MM.1S (cell line): Measurements from ENCODE around the gene WDR5B.

Experiments used
- DNase-seq: peaks from one replicate; pipeline ENCODE4 v3.0.0-alpha.2; 2015
- H2AFZ ChIP-seq: fragments of 300-600 bp; sonication (generic); 2 replicates; pipeline ENCODE4 v1.6.0; 2016; ENCODE audit warnings: antibody characterized with exemption, low read length
- H3F3A ChIP-seq: fragments of 300-600 bp; sonication (generic); 2 replicates; pipeline ENCODE4 v1.6.1; 2016; ENCODE audit warnings: mild to moderate bottlenecking, antibody characterized with exemption, low read length, moderate library complexity, mixed read lengths; ENCODE audit not compliant: insufficient read depth
- H3K27ac ChIP-seq: fragments of 300-600 bp; sonication (generic); 2 replicates; pipeline ENCODE4 v1.5.1; 2016; ENCODE audit warnings: mild to moderate bottlenecking, low read length
- H3K27me3 ChIP-seq: fragments of 300-600 bp; sonication (generic); replicated peaks from 2 replicates; pipeline ENCODE4 v1.6.0; 2016; ENCODE audit warnings: low read length; ENCODE audit not compliant: insufficient read depth
- H3K36me3 ChIP-seq: fragments of 300-600 bp; sonication (generic); replicated peaks from 2 replicates; pipeline ENCODE4 v1.6.1; 2016; ENCODE audit warnings: mild to moderate bottlenecking, low read length, mixed read lengths; ENCODE audit not compliant: insufficient read depth
- H3K4me1 ChIP-seq: fragments of 300-600 bp; sonication (generic); 2 replicates; pipeline ENCODE4 v1.6.1; 2016; ENCODE audit warnings: low read length, mixed read lengths
- H3K4me2 ChIP-seq: fragments of 300-600 bp; sonication (generic); 2 replicates; pipeline ENCODE4 v1.6.0; 2016; ENCODE audit warnings: low read depth, low read length
- H3K4me3 ChIP-seq: fragments of 300-600 bp; sonication (generic); 2 replicates; pipeline ENCODE4 v1.5.1; 2016; ENCODE audit warnings: low read length, mixed read lengths
- H3K79me2 ChIP-seq: fragments of 300-600 bp; sonication (generic); 2 replicates; pipeline ENCODE4 v1.6.1; 2016; ENCODE audit warnings: mixed run types, low read length, mixed read lengths
- H3K9ac ChIP-seq: fragments of 300-600 bp; sonication (generic); 2 replicates; pipeline ENCODE4 v1.6.1; 2016; ENCODE audit warnings: low read length, mixed read lengths
- H3K9me2 ChIP-seq: fragments of 300-600 bp; sonication (generic); replicated peaks from 2 replicates; pipeline ENCODE4 v1.6.1; 2016; ENCODE audit warnings: mild to moderate bottlenecking, low read length, mixed read lengths; ENCODE audit not compliant: insufficient read depth
- H3K9me3 ChIP-seq: fragments of 300-600 bp; sonication (generic); replicated peaks from 2 replicates; pipeline ENCODE4 v1.6.1; 2016; ENCODE audit warnings: mild to moderate bottlenecking, low read length, mixed read lengths; ENCODE audit not compliant: insufficient read depth
- H4K20me1 ChIP-seq: fragments of 300-600 bp; sonication (generic); 2 replicates; pipeline ENCODE4 v1.6.1; 2016; ENCODE audit warnings: mild to moderate bottlenecking, low read length, moderate library complexity, mixed read lengths; ENCODE audit not compliant: insufficient read depth
- EZH2 ChIP-seq: fragments of 300-600 bp; sonication (generic); optimal IDR thresholded peaks from 2 replicates; pipeline ENCODE3; 2017; ENCODE audit warnings: low read depth, mild to moderate bottlenecking, antibody characterized with exemption, low read length, mixed read lengths
- EZH2phosphoT487 ChIP-seq: fragments of 300-600 bp; sonication (generic); IDR thresholded peaks from 2 replicates; pipeline ENCODE4 v1.6.1; 2018; ENCODE audit warnings: antibody characterized with exemption, low read length
- TF ChIP-seq, protein P1 (sequence below): fragments of 300-600 bp; sonication (generic); IDR thresholded peaks from 2 replicates; pipeline ENCODE4 v1.5.1; 2016; ENCODE audit warnings: antibody characterized with exemption, low read length, mixed read lengths

Gene WDR5B

DNA sequence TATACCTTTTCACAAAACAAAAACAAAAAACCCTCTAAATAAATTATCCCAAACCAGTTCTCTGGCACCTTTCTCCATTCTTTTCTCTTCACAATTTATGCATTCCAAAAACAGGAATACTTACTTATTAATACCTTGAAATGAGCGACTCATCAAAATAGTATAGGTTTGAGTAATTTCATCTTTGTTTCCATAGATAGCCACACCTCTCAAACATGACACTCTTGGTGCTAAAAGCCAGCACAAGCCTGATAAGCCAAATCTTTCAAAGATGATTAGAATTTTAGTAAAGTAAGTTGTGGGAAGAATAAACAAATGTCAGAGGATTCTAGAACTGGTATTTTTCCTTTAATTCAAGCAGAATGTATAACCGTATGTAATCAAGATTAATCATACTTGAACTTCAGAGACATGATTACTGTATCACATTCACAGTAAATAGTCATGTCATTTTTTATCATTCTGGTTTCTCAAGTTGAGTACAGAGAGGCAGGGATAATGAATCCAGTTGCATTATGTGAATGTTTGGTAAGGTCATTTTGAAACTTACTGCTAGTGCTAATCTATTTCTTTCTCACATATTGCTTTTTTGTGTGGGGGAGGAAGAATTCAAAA lies 12.1 kb upstream of the WDR5B start:
- Histone ChIP-seq H3K36me3 (peaks cover 3% of the 10 kb centered on the region), H3K9ac (no peak overlapping the region), H3K27ac (no peak overlapping the region), H3F3A (no peaks in the 10 kb centered on the region), H3K27me3 (no peaks in the 10 kb centered on the region), H3K4me1 (no peaks in the 10 kb centered on the region), H3K79me2 (no peaks in the 10 kb centered on the region), H3K4me2 (no peak overlapping the region), H2AFZ (no peak overlapping the region), H3K4me3 (no peak overlapping the region), H4K20me1 (no peaks in the 10 kb centered on the region), H3K9me3 (no peaks in the 10 kb centered on the region), H3K9me2 (no peaks in the 10 kb centered on the region)
- TF ChIP-seq EZH2phosphoT487, result no peak
- no peak for TF ChIP-seq EZH2
- TF ChIP-seq, protein P1, sequence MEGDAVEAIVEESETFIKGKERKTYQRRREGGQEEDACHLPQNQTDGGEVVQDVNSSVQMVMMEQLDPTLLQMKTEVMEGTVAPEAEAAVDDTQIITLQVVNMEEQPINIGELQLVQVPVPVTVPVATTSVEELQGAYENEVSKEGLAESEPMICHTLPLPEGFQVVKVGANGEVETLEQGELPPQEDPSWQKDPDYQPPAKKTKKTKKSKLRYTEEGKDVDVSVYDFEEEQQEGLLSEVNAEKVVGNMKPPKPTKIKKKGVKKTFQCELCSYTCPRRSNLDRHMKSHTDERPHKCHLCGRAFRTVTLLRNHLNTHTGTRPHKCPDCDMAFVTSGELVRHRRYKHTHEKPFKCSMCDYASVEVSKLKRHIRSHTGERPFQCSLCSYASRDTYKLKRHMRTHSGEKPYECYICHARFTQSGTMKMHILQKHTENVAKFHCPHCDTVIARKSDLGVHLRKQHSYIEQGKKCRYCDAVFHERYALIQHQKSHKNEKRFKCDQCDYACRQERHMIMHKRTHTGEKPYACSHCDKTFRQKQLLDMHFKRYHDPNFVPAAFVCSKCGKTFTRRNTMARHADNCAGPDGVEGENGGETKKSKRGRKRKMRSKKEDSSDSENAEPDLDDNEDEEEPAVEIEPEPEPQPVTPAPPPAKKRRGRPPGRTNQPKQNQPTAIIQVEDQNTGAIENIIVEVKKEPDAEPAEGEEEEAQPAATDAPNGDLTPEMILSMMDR, result no peak
- DNase-seq, result no peak

DNA sequence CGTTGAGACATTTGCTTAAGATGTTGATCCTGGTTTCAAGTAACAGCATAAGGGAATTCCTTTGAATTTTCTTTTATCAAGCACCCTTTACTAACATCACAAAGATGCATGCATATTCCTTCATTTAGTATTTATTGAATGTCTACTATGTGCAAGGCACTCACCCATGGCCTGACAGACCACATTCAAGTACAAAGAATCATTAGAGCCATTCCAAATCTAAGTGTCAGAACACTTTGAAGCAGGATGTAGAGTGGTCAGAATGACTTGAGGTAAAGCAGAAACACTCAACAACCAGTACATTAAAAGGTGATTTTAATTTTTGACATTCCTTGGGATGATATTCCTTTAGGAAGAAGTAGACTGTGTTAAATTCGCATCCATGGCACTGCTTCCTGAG lies 6.0 kb upstream of the WDR5B start:
- H3K9me2 ChIP-seq, result no peaks in the 10 kb centered on the region

DNA sequence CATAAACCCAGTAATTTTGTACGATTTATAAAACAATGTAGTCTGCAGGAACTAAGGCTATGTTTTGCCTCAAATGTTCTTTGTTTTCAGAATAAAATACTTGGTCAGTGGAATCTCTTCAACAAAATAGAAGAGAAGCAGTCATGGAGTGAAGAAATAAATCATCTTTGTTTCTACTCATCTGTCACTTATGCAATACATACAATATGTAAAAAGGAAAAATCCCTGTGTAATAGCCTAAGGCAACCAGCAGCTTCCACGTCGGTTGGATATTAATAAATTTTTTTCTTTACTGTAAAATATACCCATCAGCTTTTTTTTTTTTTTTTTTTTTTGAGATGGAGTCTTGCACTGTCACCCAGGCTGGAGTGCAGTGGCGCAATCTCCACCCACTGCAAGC lies 5.2 kb upstream of the WDR5B start:
- Histone ChIP-seq H3F3A (peaks cover 9% of the 10 kb centered on the region; the same call in 1 of the 2 replicates), H3K9me3 (no peaks in the 10 kb centered on the region), H4K20me1 (no peaks in the 10 kb centered on the region), H3K4me3 (no peak overlapping the region), H3K27me3 (no peaks in the 10 kb centered on the region), H3K4me2 (no peak overlapping the region), H3K9ac (no peak overlapping the region), H3K9me2 (no peaks in the 10 kb centered on the region), H2AFZ (no peak overlapping the region), H3K4me1 (no peaks in the 10 kb centered on the region), H3K27ac (no peak overlapping the region), H3K36me3 (peaks cover 1% of the 10 kb centered on the region), H3K79me2 (peaks cover 30% of the 10 kb centered on the region)
- DNase-seq, result no peak
- TF ChIP-seq EZH2 (no peak), EZH2phosphoT487 (no peak)
- TF ChIP-seq, protein P1, result no peak

More for the DNA sequence above, 6.0 kb upstream of the WDR5B start:
- no peak for DNase-seq
- Histone ChIP-seq H3K79me2 (peaks cover 25% of the 10 kb centered on the region), H3K4me2 (no peak overlapping the region), H3K4me1 (no peaks in the 10 kb centered on the region), H3K9ac (no peak overlapping the region), H3K27me3 (no peaks in the 10 kb centered on the region), H4K20me1 (no peaks in the 10 kb centered on the region), H3K9me3 (no peaks in the 10 kb centered on the region), H3K36me3 (peaks cover 3% of the 10 kb centered on the region), H3F3A (peaks cover 3% of the 10 kb centered on the region; the same call in 1 of the 2 replicates), H2AFZ (no peak overlapping the region), H3K4me3 (no peak overlapping the region), H3K27ac (no peak overlapping the region)
- TF ChIP-seq EZH2, result no peak
- TF ChIP-seq EZH2phosphoT487, result no peak
- TF ChIP-seq, protein P1, result no peak
